ENCODE results near the gene SV2B.
A peak's percentile ranks its signal among the peaks of the same experiment; 100 is the strongest.
"Not testable (repeated sequence)": the region's sequence is repeated elsewhere in the genome, so short reads cannot be mapped to it uniquely, and the experiment has no call there.

The SV2B gene, protein sequence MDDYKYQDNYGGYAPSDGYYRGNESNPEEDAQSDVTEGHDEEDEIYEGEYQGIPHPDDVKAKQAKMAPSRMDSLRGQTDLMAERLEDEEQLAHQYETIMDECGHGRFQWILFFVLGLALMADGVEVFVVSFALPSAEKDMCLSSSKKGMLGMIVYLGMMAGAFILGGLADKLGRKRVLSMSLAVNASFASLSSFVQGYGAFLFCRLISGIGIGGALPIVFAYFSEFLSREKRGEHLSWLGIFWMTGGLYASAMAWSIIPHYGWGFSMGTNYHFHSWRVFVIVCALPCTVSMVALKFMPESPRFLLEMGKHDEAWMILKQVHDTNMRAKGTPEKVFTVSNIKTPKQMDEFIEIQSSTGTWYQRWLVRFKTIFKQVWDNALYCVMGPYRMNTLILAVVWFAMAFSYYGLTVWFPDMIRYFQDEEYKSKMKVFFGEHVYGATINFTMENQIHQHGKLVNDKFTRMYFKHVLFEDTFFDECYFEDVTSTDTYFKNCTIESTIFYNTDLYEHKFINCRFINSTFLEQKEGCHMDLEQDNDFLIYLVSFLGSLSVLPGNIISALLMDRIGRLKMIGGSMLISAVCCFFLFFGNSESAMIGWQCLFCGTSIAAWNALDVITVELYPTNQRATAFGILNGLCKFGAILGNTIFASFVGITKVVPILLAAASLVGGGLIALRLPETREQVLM

DNA sequence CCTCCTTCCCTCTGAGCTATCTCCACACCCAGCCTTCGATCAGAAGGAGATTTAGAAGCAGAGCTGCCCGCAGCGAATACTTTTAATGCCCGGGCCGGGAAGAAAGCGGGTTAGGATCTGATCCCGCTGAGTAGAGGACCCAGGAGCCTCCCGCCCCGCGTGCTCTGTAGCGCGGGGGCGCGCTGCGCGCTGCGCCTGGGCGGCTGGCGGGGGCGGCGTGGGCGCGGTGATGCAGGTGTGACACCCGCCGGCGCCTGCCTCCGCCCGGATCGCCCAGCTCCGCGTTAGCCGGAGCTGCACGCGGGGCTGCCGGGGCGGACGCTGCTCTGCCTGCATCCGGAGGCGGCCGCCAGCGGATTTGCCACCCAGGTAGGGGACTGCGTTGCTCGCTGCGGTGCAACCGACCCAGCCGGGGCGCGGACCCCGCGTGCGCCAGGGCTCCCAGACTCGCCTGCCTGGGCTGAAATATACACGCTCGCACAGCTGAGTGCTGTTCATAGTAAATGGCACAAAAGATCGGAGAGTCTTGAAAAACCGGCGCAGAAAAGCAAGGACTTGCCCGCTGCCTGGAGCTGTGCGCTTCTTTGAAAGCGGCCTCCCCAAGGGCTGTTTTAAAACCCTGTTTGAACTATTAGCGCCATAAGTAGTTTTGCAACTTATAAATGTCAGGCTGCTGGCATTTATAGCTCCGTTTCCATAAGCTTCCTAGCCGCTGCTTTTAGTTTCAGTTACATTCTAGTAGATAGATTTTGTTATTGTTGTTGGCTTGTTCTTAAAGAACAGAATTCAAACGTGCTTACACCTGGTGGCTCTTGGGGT lies at the start of gene SV2B:
SV2B (plus strand) TSS at position 263 of the 819 bp plus-strand sequence. CDS start 126,007 bp downstream, outside the sequence.
- DNase-seq: peak; percentile 19

DNA sequence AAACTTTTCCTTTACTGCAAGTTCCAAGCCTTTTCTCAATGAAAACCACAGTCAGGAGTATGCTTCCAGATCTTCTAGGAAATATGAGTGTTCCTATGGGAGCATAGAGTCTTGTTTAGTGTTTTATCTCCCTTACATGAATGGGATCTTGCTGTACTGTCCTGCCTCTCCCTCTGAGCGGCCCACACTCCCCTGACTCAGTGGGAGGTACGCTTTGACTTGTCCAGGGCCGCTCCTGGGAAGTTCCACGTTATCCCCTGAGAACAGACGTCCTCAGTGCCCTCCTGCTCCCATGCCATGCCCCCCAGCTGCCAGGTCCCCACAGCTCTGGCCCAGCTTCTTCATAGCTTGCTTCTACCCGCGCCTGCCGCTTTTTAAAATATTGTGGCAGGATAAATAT lies 48.8 kb upstream of the SV2B start:
- no peak for DNase-seq

DNA sequence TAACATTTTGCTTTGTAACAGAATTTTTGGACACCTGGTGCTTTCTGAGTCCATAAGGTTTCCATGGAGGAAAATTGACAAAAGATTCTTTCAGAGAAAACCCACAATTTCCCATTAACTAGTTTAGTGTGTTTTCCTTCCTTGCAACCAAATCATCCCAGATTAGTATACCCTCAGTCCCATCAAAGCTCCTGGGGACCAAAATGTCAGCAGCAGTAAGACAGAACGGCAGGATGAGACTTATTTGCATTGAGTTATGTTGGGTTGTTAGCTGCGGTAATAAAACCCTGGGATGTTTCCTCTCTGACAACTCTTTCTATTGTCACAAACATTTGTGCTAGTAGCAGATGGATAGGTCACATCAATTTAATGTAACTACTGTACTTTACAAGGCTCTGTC lies 45.2 kb upstream of the SV2B start:
- DNase-seq: no peak

DNA sequence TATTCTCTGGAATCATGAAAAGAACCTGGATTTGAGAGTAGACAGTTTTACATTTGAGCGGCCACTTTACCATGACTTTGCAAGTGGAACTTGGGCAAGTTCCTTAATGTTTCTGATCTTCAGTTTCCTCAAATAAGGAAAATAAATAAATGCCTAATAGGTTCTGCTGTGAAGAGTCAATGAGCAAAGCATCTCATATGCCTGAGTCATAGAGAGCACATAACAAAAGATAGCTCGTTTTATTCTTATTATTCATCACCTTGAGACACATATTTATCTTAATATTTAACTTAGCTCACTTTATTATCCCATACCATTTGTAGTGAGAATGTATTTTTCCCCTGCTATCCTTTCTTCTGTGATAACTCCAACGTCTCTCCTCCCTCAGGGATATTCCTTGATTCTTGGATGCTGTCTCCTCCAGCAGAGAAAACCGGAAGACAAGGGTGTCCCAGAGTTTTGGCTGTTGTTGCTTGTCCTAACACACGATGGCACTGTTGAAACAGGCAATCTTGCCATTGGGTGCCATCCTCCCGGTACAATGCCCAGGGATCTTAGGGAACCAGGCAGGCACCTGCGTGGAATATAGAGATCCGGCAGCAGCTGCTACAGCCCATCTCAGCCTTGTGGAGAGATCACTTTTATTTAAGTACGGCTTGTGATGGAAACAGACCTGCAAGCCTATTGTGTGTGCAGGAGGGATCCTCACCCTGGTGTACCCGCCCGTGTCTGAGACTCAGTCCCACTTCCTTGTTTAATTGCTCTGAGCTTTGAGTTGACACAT lies 44.3 kb upstream of the SV2B start:
- DNase-seq: peak; percentile 23

DNA sequence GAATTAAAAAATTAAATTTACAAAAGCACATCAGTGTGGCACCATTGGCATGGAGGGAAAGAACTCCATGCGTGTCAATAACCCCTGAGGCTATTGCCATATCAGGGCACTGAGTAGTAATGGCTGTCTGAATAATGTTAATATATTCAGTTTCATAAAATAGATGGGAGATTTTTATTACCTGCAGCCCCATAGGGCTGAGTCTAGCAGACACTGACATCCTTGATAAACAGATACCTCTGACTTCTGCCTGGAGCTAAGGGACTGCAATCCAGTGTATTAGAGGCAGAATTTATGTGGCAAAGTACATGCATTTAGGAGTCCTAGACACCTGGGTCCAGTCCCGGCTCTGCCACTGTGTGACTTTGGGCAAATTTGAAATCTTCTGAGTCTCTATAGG lies 38.8 kb upstream of the SV2B start:
- no peak for DNase-seq

DNA sequence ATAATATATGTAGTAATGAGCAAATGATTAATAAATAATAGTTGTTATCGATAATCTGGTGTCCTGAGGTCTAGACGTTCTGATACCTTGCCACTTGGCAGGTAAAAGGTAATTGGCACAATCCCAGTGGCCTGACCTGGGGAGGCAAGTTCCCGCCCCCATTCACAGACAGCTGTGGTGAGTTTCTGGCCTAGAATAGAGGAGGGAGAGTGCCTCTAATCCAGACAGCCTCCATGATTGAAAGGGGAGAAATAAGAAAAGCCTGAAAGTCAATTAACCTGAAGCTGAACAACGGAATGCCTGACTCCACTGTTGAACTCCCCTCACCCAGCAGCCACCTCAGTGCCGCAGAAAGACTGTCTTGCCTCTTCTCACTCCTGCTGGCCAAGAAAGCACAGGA lies 38.1 kb upstream of the SV2B start:
- DNase-seq: no peak

DNA sequence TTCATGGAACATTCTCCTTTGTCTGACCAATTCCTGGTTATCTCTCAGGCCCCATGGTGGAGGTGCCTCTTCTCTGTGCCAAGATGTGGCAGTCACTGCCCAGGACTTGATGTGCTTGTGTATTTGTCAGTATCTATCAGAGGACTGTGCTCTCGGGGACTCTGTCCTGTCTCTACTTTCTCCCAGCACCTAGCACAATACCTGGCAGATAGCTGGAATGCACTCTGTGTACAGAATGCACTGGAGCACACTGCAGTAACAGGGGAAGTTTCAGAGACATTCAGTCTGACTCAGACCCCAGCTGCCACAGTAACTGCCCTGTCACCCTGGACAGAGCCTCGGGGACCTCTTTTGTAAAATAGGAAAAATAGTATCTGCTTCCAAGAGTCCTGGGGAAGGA lies 34.6 kb upstream of the SV2B start:
- DNase-seq: no peak

DNA sequence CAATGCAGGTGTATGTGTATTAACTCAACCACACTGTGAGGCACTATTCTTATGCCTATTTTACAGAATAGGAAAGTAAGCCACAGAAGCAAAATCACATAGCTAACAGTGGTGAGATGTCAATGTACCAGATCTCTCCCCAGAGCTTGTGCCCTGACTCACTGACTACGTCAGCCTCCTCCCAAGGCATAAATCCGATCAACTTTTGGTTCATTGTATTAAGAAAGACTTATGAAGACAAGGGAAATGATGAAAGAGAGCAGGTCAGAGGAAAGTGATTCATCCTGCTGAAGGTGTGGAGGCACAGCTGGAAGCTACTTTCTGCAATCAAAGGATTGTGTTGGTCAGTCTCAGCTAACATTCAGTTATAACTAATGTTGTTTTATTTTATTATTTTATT lies 33.0 kb upstream of the SV2B start:
- DNase-seq: no peak

DNA sequence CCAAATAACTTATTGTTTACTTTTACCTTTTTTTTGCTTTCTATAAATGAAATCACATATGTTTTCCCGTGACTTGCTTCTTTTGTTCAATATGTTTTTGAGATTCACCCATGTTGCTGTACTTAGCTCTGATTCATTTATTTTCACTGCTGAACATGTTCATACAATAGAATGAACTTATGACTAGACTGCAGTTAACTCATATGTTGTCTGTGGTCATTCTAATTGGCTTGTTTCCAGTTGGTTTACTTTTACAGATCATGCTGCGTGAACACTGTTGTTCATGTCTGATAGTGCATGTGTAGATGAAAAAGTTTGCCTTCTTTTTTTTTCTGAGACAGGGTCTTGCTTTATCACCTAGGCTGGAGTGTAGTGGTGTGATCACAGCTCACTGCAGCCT lies 31.6 kb upstream of the SV2B start:
- DNase-seq: no peak

DNA sequence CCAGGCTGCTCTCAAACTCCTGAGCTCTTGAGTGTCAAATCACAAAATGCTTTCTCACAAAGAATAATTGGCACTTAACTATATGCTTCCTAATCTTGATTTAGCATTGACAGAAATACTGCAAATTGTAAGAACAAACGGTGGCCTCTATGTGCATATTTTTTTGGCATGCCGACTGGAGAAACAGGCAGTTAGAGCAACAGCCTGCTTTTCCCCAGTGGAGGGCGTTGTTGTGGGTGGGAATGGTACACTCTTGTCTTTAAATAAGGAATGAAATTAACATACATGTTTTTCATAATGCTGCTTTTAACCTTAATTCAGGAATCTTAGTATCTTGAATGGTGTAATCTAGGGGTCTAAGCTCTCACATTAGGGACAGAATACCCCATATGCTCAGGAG lies 31.1 kb upstream of the SV2B start:
- DNase-seq: no peak

DNA sequence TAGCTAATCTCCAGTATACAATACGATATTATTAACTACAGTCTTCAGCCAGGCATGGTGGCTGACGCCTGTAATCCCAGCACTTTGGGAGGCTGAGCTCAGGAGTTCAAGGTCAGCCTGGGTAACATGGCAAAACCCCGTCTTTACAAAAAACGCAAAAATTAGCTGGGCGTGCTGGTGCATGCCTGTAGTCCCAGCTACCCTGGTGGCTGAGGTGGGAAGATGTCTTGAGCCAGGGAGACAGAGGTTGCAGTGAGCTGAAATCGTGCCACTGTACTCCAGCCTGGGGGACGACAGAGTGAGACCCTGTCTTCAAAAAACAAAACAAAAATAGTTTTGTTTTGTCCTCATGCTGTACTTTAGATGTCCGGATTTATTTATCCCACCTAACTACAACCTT lies 29.2 kb upstream of the SV2B start:
- no peak for DNase-seq

DNA sequence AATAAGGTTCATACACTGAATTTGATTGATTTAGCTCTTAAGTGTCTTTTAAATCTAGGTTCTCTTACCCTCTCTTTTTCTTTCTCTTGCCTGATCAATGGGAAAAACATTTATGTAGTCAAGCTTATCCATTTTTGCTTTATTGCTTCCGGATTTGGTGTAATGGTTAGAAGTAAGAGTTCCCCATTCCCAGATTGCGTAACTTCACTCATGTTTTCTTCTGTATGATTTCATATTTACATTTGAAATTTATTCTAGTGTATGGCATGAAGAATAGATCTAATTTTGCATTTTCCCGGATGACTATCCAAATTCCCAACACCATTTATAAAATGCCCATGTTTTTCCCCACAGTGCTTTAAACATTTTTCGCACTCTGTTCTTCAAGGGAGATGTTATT lies 27.9 kb upstream of the SV2B start:
- no peak for DNase-seq

DNA sequence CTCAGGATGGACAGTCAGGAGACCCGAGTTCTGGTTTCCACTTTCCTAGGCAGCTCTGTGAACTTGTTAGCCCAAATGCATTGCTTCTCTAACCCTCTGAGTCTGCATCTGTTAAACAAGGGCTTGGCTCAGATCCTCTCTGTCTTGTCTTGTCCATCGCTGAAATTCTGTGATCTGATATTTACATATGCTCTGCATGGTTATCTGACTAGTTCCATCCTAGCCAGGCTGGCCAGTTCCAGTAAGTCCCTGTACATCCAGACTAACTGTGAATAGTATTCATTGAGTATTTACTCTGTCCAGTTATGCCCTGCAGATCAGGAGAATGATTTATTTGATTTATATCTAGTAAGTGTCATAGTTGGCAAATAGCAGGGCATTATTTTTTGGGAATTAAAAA lies 27.0 kb upstream of the SV2B start:
- DNase-seq: no peak

DNA sequence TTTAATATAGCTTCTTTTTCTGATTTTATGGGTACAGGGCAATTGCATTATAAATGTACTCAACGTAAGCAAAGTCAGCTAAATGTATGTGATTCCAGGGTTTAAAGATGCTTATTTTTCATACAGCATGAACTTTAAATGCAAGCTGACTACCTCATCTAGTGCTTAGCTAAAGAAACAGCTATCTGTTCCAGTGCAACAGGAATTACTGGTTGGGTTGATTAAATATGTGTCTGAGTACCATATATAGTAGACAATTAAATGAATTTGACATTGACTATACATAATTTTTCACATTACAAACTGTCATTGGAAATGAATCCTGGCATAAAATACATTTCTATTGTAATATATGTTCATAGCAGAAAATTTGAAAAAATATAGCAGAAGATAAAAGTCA lies 26.3 kb upstream of the SV2B start:
- no peak for DNase-seq

DNA sequence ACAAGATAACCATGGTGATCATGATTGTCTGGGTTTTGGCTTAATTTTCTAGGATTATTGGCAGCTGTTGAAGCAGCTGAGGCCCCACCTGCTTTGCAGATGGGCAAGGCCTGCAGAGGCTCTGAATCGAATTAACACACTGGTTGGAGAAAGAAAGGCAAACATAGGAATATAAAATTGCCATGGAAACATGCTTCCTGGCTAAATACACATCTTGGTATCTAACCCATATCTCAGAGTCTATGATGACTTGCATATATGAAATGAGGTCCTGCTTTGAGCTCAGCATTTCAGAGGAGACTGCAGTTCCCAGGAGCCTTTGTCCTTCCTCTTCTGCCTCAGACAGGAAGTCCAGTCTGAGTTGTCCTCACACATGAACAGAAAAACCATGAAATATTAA lies 24.3 kb upstream of the SV2B start:
- DNase-seq: no peak

DNA sequence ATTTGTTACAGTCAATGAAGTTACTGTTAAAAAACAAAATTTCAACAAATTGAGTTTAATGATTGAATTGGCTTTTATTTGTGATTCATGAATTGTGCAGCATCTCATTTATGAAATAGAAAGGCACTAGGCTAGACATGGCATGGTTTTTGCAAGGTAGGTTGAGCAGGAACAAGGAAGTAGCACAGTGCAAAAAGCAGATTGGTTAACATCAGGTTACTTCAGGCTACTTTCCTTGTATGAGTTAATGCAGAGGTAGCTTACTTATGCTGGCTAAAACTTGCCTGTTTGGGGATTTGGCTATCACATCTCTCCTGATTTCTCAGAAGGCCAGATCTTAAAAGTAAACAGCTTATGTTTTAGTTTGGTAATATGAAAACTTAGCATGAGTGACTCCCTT lies 23.0 kb upstream of the SV2B start:
- no peak for DNase-seq

DNA sequence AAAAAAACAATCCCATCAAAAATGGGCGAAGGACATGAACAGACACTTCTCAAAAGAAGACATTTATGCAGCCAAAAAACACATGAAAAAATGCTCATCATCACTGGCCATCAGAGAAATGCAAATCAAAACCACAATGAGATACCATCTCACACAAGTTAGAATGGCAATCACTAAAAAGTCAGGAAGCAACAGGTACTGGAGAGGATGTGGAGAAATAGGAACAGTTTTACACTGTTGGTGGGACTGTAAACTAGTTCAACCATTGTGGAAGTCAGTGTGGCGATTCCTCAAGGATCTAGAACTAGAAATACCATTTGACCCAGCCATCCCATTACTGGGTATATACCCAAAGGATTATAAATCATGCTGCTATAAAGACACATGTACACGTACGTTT lies 6.2 kb upstream of the SV2B start:
- not testable (repeated sequence) for DNase-seq

DNA sequence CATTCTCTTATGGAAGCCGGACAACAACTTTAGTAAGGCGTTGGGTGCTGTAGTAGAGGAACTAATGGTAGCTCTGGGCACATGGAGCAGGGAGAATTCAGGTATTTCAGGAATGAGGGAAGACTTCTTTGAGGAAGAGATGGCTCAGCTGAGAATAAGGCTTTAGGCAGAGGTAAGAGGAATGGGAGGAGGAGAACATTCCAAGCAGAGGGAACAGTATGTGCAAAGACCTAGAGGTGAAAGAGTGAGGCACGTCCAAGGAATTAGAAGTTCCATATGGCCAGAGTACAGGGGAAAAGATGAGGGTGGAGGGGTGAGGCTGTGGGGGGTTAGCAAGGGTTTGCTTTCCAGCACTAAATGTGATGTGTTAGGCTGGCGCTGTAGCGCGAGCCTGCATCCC lies 1.6 kb upstream of the SV2B start:
- DNase-seq: no peak

DNA sequence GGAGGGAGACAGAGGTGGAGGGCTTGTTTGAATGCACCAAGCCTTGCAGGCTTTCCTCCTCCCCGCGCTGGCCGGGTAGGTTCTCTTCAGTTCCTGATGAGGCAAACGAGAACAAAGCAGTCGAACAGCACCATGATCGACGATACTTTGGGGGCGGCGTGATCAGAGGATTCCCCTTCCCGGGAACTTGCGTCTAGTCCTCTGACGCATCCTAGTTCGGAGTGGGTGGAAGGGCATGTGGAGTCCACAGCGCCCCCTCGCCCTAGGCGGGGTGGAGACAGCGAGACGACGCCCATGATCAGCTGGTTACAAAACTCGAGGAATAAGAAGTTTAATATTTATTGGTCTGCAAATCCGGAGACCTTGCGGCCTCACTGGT lies 452 bp upstream of the SV2B start:
- no peak for DNase-seq

DNA sequence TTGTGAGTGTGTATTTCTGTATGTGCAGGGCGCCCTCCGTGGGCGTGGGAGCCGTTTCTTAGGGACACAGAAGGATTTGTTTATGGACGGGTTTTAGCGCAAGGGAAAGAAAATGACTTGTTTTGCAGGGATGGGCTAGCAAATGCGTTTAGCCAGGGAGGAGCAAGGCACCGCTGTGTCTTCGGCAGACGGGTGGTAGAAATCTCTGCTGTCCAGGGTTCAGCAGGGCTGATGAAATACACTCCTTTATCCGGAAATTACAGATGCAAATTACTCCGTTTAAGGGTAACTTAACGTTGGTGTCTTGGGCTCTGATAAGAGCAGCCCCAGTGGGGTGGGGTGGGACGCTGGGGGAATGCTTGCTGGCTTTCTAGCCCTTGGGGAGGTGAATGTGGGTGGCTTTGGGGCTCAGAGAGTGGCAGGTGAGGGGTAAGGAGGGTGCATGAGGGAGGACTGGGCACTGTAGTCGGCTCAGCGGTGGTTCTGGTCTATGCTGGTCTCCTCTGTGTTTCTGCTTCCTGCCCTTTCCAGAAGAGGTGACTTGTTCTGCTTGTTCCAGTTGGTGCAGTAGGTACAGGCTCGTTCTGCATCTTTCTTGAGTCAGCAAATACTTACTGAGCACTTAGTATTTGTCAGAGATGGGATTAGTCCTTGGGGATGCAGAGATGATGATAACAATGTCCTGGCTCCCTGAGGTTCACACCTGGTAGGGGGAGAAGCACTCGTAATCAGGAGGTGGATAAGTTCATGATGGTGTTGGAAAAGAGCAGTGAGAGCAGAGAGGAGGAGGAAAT lies 954 bp downstream of the SV2B start:
- DNase-seq: no peak

DNA sequence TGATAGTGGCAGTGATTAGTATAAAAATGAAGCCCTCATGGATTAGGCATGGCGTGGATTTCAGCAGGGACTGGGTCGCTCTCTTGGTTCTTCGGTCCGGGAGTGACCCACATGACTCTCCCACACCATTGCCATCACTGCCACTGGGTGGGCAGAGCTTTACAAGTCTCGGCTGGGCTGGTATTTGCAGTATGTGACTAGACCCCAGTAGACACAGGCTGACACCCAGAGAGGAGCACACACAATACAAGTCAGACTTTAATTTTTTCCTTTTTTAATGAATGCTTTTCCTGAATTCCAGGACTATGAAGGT lies 1.5 kb downstream of the SV2B start:
- no peak for DNase-seq

DNA sequence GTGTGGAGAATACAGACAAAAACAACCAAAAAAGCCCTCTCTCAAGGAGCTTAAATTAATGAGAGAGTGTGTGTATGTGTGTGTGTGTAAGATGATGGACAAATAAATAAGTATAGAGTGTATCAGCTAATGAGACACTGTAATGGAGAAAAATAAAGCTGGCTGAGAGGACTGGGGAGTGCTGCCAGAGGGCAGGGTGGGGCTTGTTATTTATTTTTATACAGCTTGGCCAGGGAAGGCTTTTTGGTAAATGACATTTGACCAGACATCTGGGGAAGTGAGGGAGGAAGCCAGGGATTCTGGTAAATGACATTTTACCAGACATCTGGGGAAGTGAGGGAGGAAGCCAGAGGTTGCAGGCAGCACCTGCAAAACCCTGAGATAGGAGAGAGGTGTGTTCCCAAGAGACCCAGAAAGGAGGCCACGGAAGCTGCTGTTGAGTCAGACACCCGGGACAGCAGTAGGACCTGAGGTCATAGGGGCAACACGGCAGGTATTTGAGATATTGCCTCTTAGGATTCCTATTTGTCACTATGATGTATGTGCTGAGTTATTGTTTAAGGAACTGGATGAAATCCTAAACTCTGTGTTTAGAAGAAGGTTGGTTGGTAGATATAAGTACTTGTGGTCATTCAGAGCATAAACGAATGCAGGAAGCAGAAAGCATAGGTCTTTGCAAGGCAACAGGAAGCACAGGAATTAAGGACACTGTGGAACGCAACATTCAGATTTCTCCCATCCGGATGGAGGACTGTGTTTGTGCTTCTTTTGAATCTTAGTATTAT lies 2.7 kb downstream of the SV2B start:
- no peak for DNase-seq

Measured in CD4-positive, alpha-beta T cell treated with Interleukin-15 for 1 hour (primary cell).